ENCODE data around the gene FMO1.

Gene FMO1

GRCh38 chr1:171311771-171312558 lies 63.7 kb downstream of the FMO1 start:
- DNase-seq (no peak), ATAC-seq (replicated peaks) (no peak)
- Mint-ChIP-seq H3K4me1 (ENCODE audit: low read depth in 2 of 2) (peaks cover 6 to 24% of the 10 kb centered on the region in 2 donors), H3K27me3 (no peaks in the 10 kb centered on the region), H3K36me3 (ENCODE audit: insufficient read depth) (no peaks in the 10 kb centered on the region), H3K27ac (no peak overlapping the region), H3K9me3 (no peaks in the 10 kb centered on the region), H3K4me3 (no peak overlapping the region)

- H3K9me3 Mint-ChIP-seq, result no peaks in the 10 kb centered on the region
- DNase-seq (no peak), ATAC-seq (replicated peaks) (peak; percentile 1)
- H3K4me1 Mint-ChIP-seq (ENCODE audit: low read depth in 2 of 2), result peaks cover 6 to 24% of the 10 kb centered on the region in 2 donors
- H3K4me3 Mint-ChIP-seq, result peak overlapping the region in 1 of 2 donors; percentile 67
- H3K27me3 Mint-ChIP-seq, result no peaks in the 10 kb centered on the region
- no peaks in the 10 kb centered on the region for H3K36me3 Mint-ChIP-seq (ENCODE audit: insufficient read depth)
- peak overlapping the region; percentile 86 to 87 for H3K27ac Mint-ChIP-seq
Observed at GRCh38 chr1:171313319-171313834, 65.1 kb downstream of the FMO1 start.

DNA sequence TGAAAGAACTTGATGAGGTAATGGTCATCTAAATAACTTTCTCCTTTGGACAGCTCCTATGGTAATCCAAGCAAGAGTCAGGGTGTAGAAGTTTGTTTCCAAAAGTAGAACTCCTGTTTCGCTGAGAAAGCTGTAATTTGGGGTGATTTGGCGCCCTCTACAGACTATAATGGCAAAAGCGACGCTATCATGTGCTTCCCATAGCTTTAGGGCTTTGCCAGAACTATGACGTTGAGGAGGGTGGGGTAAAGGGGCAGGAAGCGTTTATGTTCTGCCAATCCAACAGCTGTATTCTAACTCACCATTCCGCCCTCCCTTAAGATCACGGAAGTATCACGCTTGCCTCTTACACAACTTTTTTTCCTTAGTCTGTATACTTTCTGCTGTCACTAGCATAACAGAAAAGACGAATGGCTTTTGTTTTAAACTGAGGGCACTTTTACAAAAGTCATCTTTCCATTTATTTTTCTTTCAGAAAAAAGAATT lies 65.6 kb downstream of the FMO1 start, which contains the start of gene FMO4:
FMO4 (plus strand) TSS at position 349 of the 486 bp plus-strand sequence. CDS start 5,643 bp downstream, outside the sequence.
- peaks cover 6 to 24% of the 10 kb centered on the region in 2 donors for H3K4me1 Mint-ChIP-seq (ENCODE audit: low read depth in 2 of 2)

DNA sequence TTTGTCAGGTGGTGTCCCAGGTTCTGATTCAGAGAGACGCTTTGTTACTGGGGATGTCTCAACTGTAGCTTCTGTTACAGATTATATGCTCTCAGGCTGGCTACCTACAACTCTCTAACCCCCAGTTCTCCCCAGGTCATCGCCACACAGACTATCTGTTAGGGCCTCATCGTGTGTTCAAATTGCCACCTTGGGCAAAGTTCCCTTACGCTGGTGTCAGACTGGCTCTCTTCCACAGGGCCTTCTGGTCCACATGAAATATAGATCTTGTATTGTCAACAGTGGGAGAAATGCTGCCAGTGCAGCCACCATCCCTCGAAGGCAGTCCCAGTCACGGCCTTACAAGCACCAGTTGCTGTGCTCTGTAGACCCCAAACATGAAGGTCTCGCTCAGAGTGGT lies 81.0 kb downstream of the FMO1 start:
- H3K27me3 Mint-ChIP-seq, result no peaks in the 10 kb centered on the region
- no peak overlapping the region for H3K4me3 Mint-ChIP-seq
- DNase-seq (no peak), ATAC-seq (replicated peaks) (no peak)
- H3K9me3 Mint-ChIP-seq, result no peaks in the 10 kb centered on the region
- peaks cover 2% of the 10 kb centered on the region for H3K36me3 Mint-ChIP-seq (ENCODE audit: insufficient read depth)
- H3K4me1 Mint-ChIP-seq (ENCODE audit: low read depth in 2 of 2), result no peaks in the 10 kb centered on the region
- no peak overlapping the region for H3K27ac Mint-ChIP-seq

More for the DNA sequence above, 65.6 kb downstream of the FMO1 start, which contains the start of gene FMO4:
- Mint-ChIP-seq H3K27ac (peak within 1 kb of the TSS; percentile 86 to 87), H3K36me3 (ENCODE audit: insufficient read depth) (no peaks in the 10 kb centered on the region), H3K27me3 (no peaks in the 10 kb centered on the region), H3K9me3 (no peaks in the 10 kb centered on the region), H3K4me3 (peak within 1 kb of the TSS; percentile 67 to 77)
- peak; percentile 100 for ATAC-seq (replicated peaks)
- DNase-seq, result peak; percentile 76 to 81 (median 81)

DNA sequence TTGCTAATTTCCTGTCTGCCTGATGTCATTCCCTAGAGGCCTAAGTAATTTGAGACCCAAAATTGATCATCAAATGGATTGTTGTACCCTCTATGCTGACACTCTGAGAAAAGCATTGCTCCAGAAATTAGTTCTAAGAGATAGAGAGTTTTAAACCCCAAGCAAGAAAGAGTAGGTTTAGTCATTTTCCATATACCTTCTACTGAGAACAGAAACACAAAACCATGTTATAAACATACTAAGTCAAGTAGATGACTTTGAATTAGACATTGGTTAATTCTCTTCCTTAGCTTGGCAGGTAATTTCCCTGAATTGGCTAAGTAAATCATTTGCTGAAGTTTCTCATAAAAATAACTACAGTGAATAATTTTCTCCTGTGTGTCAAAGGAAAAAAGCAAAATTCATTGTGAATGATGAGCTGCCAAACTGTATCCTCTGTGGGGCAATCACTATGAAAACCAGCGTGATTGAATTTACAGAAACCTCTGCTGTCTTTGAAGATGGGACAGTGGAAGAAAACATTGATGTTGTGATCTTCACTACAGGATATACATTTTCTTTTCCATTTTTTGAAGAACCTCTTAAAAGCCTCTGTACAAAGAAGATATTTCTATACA lies 85.8 kb downstream of the FMO1 start:
- ATAC-seq (replicated peaks), result no peak
- H3K27ac Mint-ChIP-seq, result no peak overlapping the region
- H3K36me3 Mint-ChIP-seq (ENCODE audit: insufficient read depth), result no peaks in the 10 kb centered on the region
- no peak for DNase-seq
- no peaks in the 10 kb centered on the region for H3K4me1 Mint-ChIP-seq (ENCODE audit: low read depth in 2 of 2)
- no peak overlapping the region for H3K4me3 Mint-ChIP-seq
- no peaks in the 10 kb centered on the region for H3K9me3 Mint-ChIP-seq
- no peaks in the 10 kb centered on the region for H3K27me3 Mint-ChIP-seq

Data from effector memory CD8-positive, alpha-beta T cell (primary cell).